Pancreas (tissue), 10 donors: ENCODE results near the gene GPC6. TPM values are rescaled to one million over a fixed set of nuclear protein-coding genes. Genes with fewer than 3 reads are reported as not detected.

ENCODE experiments used
- ATAC-seq, 4 donors: fragments of 200-7000 bp; cut with Tn5 transposase; one replicate each; pipeline versions ENCODE4 v1.8.0 to v1.9.1; 2020; ENCODE audit warnings: mild to moderate bottlenecking in 4 of 4, moderate library complexity in 4 of 4
- DNase-seq, 6 donors: peaks; one replicate each; pipeline ENCODE4 v3.0.0-alpha.2; 2020
- FAIRE-seq: peaks from 2 replicates; lab custom pipeline; 2012; peaks lifted over from hg19 to GRCh38; lab: Jason Lieb, UNC
- H3K27ac ChIP-seq, 4 donors: fragments of 200-600 bp; sonication (generic); 1 replicate in 3 of 4; 2 replicates in 1 of 4; pipeline versions ENCODE4 v1.5.0 to v1.8.0; 2020
- H3K27me3 ChIP-seq, 4 donors: fragments of 200-600 bp; one replicate each; pipeline ENCODE4 v1.8.0; 2021
- H3K36me3 ChIP-seq, 3 donors: fragments of 200-600 bp; sonication (generic) in 1 of 3; one replicate each; pipeline versions ENCODE4 v1.5.0 to v1.8.0; 2020 to 2021
- H3K4me1 ChIP-seq, 3 donors: fragments of 200-600 bp; one replicate each; pipeline ENCODE4 v1.8.0; 2021
- H3K4me3 ChIP-seq, 4 donors: fragments of 200-600 bp; sonication (generic) in 2 of 4; one replicate each; pipeline versions ENCODE4 v1.5.0 to v1.8.0; 2020 to 2021
- H3K9me3 ChIP-seq, 4 donors: fragments of 200-600 bp; one replicate each; pipeline ENCODE4 v1.8.0; 2021
- WGBS, 2 donors: extraction: QIAGEN DNeasy Blood & Tissue Kit; methylation state at CpG; one replicate each; pipeline ENCODE4 v1.1.7; 2013; 5-methylcytosine and 5-hydroxymethylcytosine counted together
- intact Hi-C, 3 donors: fragments of 100-400 bp; cut with DNase I; formaldehyde crosslinking; loops; one replicate each; pipeline versions ENCODE4 v1.11.1 to v1.14.2; 2022
- polyA plus RNA-seq, 2 donors: library from polyadenylated mRNA; stranded (reverse); fragments of 200-250 nt; gene quantifications; one replicate each; pipeline ENCODE4 v1.2.3, GENCODE V29; 2013
- total RNA-seq, 6 donors: library from RNA; stranded (reverse); fragmentation: NEBNext Ultra II Directional in 4 of 6; extraction: Animal tissue kit (Norgen Biotek cat#: 25700) in 4 of 6; gene quantifications; one replicate each; pipeline versions ENCODE4 v1.2.1 to v1.2.4, GENCODE V29; 2021 to 2023
- TF ChIP-seq, protein P1 (sequence below), 4 donors: fragments of 200-600 bp; sonication (generic) in 3 of 4; IDR thresholded peaks; one replicate each; pipeline versions ENCODE4 v1.5.0 to v1.8.0; 2021; ENCODE audit warnings: antibody characterized with exemption in 4 of 4
- donor health status: healthy with polysubstance abuse.
- donor health status: DM: no; HTN: no; CAD: no; lungs with moderate emphysema.
- donor health status: DM: no; HTN: no; CAD: no.
- donor health status: control.
- donor health status: control.
- donor health status: Bipolar disorder and iron deficiency.
- donor health status: DM: yes; HTN: yes; CAD: no.
- donor health status: DM: no; HTN: no; CAD: no.
- donor health status: DM: no; HTN: no; CAD: no.
- donor health status: DM: yes; HTN: yes; CAD: no.

Gene GPC6
- total and polyA plus RNA-seq, 8 donors, result 0.23 to 3.3 (median 1.2) TPM

DNA sequence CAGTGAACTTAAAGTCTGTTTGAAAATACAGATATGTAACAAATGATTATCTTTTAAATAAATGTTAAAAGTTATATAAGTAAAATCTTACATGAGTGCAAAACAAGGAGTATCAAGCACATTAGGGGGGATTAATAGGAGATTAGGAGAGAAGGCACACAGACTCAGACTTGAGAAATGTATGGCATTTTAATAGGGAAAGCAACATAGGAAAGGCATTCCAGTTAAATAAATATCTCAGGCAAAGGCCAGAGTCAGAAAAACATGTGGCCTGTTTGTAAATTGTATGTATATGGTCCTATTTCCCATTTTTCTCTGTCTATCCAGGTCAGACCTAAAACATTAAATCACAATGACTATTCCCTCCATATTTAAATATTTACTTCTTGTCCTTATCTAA is 462.7 kb downstream of the GPC6 start:
- TF ChIP-seq, protein P1, sequence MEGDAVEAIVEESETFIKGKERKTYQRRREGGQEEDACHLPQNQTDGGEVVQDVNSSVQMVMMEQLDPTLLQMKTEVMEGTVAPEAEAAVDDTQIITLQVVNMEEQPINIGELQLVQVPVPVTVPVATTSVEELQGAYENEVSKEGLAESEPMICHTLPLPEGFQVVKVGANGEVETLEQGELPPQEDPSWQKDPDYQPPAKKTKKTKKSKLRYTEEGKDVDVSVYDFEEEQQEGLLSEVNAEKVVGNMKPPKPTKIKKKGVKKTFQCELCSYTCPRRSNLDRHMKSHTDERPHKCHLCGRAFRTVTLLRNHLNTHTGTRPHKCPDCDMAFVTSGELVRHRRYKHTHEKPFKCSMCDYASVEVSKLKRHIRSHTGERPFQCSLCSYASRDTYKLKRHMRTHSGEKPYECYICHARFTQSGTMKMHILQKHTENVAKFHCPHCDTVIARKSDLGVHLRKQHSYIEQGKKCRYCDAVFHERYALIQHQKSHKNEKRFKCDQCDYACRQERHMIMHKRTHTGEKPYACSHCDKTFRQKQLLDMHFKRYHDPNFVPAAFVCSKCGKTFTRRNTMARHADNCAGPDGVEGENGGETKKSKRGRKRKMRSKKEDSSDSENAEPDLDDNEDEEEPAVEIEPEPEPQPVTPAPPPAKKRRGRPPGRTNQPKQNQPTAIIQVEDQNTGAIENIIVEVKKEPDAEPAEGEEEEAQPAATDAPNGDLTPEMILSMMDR (IDR thresholded peaks at IDR 0.05), result no peak
- ATAC-seq, result no peak
- DNase-seq, result no peak
- FAIRE-seq, result no peak
- H3K27ac ChIP-seq, result no peak overlapping the region
- intact Hi-C loops, result no loop called here
- H3K27me3 ChIP-seq, result no peaks in the 10 kb centered on the region
- no peaks in the 10 kb centered on the region for H3K36me3 ChIP-seq
- no peaks in the 10 kb centered on the region for H3K9me3 ChIP-seq
- peaks cover 0 to 3% (median 0%) of the 10 kb centered on the region in 3 donors for H3K4me1 ChIP-seq
- H3K4me3 ChIP-seq, result no peak overlapping the region

DNA sequence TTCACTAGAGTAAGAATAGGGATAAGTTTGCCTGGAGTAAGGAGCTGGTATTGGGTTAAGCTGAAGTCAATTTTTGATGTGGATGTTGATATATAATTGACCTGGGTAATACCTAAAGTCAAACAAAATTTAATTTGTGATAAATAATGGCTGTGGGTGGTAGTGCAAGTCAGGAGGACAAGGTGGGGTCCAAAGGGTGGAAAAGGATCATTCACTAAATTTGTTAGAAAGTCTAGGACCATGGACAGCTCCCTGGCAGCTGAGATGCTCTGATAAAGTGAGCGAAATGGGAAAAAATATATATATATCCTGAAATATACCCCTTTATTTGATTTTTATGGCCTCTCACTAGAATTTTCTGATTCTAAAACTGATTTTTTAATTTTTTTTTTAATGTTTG is 463.5 kb downstream of the GPC6 start:
- TF ChIP-seq, protein P1 (IDR thresholded peaks at IDR 0.05), result no peak
- no peak overlapping the region for H3K4me3 ChIP-seq
- H3K9me3 ChIP-seq, result no peaks in the 10 kb centered on the region
- WGBS, 2 donors, result 52 to 55% methylated on average over 1 of the region's 1 CpG
- ATAC-seq (no peak), FAIRE-seq (no peak), DNase-seq (no peak)
- no peaks in the 10 kb centered on the region for H3K36me3 ChIP-seq
- intact Hi-C loops, result no loop called here
- no peak overlapping the region for H3K27ac ChIP-seq
- peaks cover 0 to 3% (median 0%) of the 10 kb centered on the region in 3 donors for H3K4me1 ChIP-seq
- no peaks in the 10 kb centered on the region for H3K27me3 ChIP-seq

DNA sequence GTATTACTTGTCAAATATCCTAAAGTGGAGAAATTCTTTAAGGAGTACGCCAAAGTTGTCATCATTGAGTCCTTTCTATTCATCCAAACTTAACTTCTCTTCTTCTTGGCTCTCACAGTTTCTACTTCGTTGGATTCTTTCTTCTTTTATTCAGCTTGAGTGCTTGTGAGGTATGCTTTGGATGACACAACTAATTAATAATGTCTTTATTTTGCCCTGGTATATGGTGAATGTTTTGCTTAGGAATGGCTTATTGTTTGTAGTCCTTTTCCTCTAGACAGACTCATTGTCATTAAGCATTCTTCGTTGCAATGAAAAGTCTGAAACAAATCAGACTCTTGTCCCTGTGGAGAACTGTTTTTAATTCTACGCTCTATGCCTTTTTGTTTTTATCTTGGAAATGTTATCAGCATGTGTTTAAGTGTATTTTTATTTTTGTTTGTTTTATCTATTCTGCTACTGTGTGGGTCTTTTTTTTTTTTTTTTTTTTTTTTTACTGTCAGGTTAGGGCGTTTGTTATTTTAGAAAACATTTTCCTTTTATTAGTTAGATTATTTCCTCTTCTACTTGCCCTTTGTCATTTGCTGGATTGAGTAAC is 471.5 kb downstream of the GPC6 start:
- WGBS, 2 donors, result 78 to 90% methylated on average over 5 of the region's 5 CpGs
- Histone ChIP-seq H3K4me3 (no peak overlapping the region), H3K27ac (no peak overlapping the region), H3K27me3 (no peaks in the 10 kb centered on the region), H3K4me1 (no peaks in the 10 kb centered on the region), H3K36me3 (no peaks in the 10 kb centered on the region), H3K9me3 (no peaks in the 10 kb centered on the region)
- DNase-seq (no peak), FAIRE-seq (no peak), ATAC-seq (no peak)
- intact Hi-C loops, result no loop called here
- TF ChIP-seq, protein P1 (IDR thresholded peaks at IDR 0.05), result no peak

DNA sequence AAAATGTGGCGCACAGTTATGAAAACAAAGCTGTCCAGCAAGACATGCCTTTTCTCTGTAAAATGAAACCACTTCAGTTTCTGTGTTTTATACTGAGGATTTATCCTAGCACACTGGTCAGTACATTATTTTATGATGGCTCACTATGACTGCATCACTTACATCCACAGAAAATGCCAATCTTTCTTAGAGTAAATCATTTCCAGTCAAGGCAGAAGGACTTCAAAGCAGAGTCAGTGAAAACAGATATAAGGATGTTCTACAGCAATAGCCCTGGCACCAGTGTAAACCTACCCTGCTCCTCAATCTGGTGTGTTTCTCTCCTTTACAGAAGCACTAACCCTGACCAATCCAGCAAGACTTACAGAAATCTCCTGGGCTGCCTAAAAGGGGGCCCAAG is 473.5 kb downstream of the GPC6 start:
- FAIRE-seq (no peak), ATAC-seq (no peak), DNase-seq (no peak)
- intact Hi-C loops, result no loop called here
- Histone ChIP-seq H3K36me3 (no peaks in the 10 kb centered on the region), H3K9me3 (no peaks in the 10 kb centered on the region), H3K4me3 (no peak overlapping the region), H3K4me1 (no peaks in the 10 kb centered on the region), H3K27me3 (no peaks in the 10 kb centered on the region), H3K27ac (no peak overlapping the region)
- TF ChIP-seq, protein P1 (IDR thresholded peaks at IDR 0.05), result no peak
- WGBS, 2 donors, result 95 to 97% methylated on average over 1 of the region's 1 CpG

DNA sequence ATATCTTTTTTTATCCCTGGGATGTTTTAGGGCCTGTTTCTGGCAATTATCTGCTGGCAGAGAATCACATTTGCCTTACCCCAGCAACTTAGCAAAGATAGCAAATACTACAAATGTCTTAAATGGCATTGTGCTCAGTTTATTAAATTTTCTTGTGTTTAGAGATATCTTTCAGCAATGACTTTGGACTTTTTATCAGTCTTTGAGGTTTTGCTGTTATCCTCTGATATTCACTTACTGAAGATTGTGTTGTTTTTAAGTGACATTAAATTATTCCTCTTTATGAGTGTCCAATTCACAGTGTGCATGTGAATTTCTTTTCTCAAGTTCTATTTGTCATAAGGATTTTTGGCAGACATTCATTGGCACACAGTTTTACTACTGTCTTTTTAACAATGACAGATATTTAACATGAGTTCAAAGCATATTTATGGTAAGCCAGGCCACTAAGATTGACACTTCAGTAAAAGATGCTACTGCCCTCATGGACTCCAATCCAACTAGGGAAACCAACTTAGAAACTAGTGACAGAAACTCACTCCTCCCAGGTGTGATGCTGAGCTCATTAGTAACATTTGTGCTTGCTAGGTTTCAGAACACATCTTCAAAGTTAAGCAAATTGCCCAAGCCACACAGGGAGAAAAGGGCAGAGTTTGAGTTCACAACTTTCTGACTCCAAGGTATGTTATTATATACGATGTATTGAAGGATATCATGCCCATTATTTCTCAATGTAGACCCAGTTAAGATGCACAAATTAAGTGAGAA is 481.9 kb downstream of the GPC6 start:
- 75 to 78% methylated on average over 1 of the region's 1 CpG for WGBS, 2 donors
- intact Hi-C loops, result no loop called here
- Histone ChIP-seq H3K4me1 (no peaks in the 10 kb centered on the region), H3K36me3 (no peaks in the 10 kb centered on the region), H3K9me3 (no peaks in the 10 kb centered on the region), H3K27ac (no peak overlapping the region), H3K4me3 (no peak overlapping the region), H3K27me3 (no peaks in the 10 kb centered on the region)
- FAIRE-seq (no peak), ATAC-seq (no peak), DNase-seq (no peak)
- TF ChIP-seq, protein P1 (IDR thresholded peaks at IDR 0.05), result no peak
